DMS153 (cell line): ENCODE measurements around the gene SMG5.
"Not testable (repeated sequence)": the region's sequence is repeated elsewhere in the genome, so short reads cannot be mapped to it uniquely, and the experiment has no call there.

ENCODE experiments used
- DNase-seq: peaks from one replicate; lab custom pipeline; 2025; lab: John Stamatoyannopoulos, UW

SMG5 gene

GRCh38 chr1:156282479-156283222 lies at the start of gene SMG5:
SMG5 (minus strand) TSS chr1:156282825; CDS start chr1:156282680, 145 bp downstream.
- DNase-seq, result peak; percentile 99

GRCh38 chr1:156323179-156323578 lies 40.6 kb upstream of the SMG5 start:
- not testable (repeated sequence) for DNase-seq

- DNase-seq, result no peak
These were observed 37.9 kb upstream of the SMG5 start for GRCh38 chr1:156320560-156320959.

GRCh38 chr1:156319664-156320063 lies 37.0 kb upstream of the SMG5 start:
- DNase-seq, result no peak

GRCh38 chr1:156316909-156317308 lies 34.3 kb upstream of the SMG5 start:
- no peak for DNase-seq

- DNase-seq, result no peak
These were observed 28.3 kb upstream of the SMG5 start for GRCh38 chr1:156310962-156311361.

- DNase-seq, result no peak
These were observed 25.5 kb upstream of the SMG5 start for GRCh38 chr1:156308078-156308477.

GRCh38 chr1:156305215-156305614 lies 22.6 kb upstream of the SMG5 start:
- DNase-seq, result no peak

- no peak for DNase-seq
These were observed 20.6 kb upstream of the SMG5 start for GRCh38 chr1:156303241-156303640.

- DNase-seq, result no peak
These were observed 16.3 kb upstream of the SMG5 start, which contains the start of gene VHLL for GRCh38 chr1:156298852-156299357. VHLL (minus strand) TSS chr1:156299307; CDS start chr1:156299189, 118 bp downstream.

- DNase-seq, result no peak
These were observed 12.8 kb upstream of the SMG5 start, which contains the start of gene GLMP for GRCh38 chr1:156295391-156295947. GLMP (minus strand) TSS chr1:156295679; CDS start chr1:156295645, 34 bp downstream.

GRCh38 chr1:156293895-156294294 lies 11.3 kb upstream of the SMG5 start:
- DNase-seq, result no peak

GRCh38 chr1:156293098-156293434 lies 10.4 kb upstream of the SMG5 start:
- no peak for DNase-seq

- DNase-seq, result peak; percentile 76
These were observed 8.8 kb upstream of the SMG5 start for GRCh38 chr1:156291226-156292061.

GRCh38 chr1:156289857-156290256 lies 7.2 kb upstream of the SMG5 start:
- no peak for DNase-seq

GRCh38 chr1:156286061-156286460 lies 3.4 kb upstream of the SMG5 start:
- DNase-seq, result no peak

GRCh38 chr1:156285437-156285836 lies 2.8 kb upstream of the SMG5 start:
- no peak for DNase-seq

- DNase-seq, result no peak
These were observed 2.1 kb upstream of the SMG5 start for GRCh38 chr1:156284757-156285156.

GRCh38 chr1:156284112-156284511 lies 1.5 kb upstream of the SMG5 start, which contains the start of gene TMEM79:
TMEM79 (plus strand) TSS chr1:156284325; CDS start chr1:156285227, 902 bp downstream.
- DNase-seq, result no peak

GRCh38 chr1:156283521-156283920 lies 896 bp upstream of the SMG5 start:
- DNase-seq, result no peak

GRCh38 chr1:156281693-156282478 lies 739 bp downstream of the SMG5 start:
- DNase-seq, result peak; percentile 29

GRCh38 chr1:156281281-156281680 lies 1.3 kb downstream of the SMG5 start:
- no peak for DNase-seq
